Natural killer cell treated with Interleukin-12 subunit alpha and Interleukin-12 subunit beta and Interleukin-15 and Interleukin-18, amount 100 ng/mL, for 72 hours (primary cell): ENCODE measurements around the gene SMIM36. TPM values are rescaled to one million over a fixed set of nuclear protein-coding genes. Genes with fewer than 3 reads are reported as not detected.

Experiments used
- ATAC-seq, 2 donors: fragments of 150-1000 bp; cut with Tn5 transposase in 1 of 2; sonication (Bioruptor Pico), chemical (Tn5 transposase) in 1 of 2; 2 replicates each; pipeline ENCODE4 v1.10.0; 2021
- DNase-seq: peaks from one replicate; pipeline ENCODE4 v3.0.0; 2022; ENCODE audit warnings: low spot score
- H3K27ac Mint-ChIP-seq, 2 donors: 1 replicate in 1 of 2; 2 replicates in 1 of 2; pipeline ENCODE4 v1.8.0; 2022; ENCODE audit warnings: mixed read lengths in 2 of 2, mild to moderate bottlenecking in 1 of 2, moderate library complexity in 1 of 2
- H3K27me3 Mint-ChIP-seq, 2 donors: 1 replicate in 1 of 2; 2 replicates in 1 of 2; pipeline ENCODE4 v1.8.0; 2022; ENCODE audit warnings: mixed read lengths in 2 of 2
- H3K36me3 Mint-ChIP-seq: one replicate; pipeline ENCODE4 v1.8.0; 2022; ENCODE audit warnings: mixed read lengths
- H3K4me1 Mint-ChIP-seq, 2 donors: 1 replicate in 1 of 2; 2 replicates in 1 of 2; pipeline ENCODE4 v1.8.0; 2022; ENCODE audit warnings: low read depth in 2 of 2, mixed read lengths in 2 of 2, mild to moderate bottlenecking in 1 of 2
- H3K4me3 Mint-ChIP-seq: one replicate; pipeline ENCODE4 v1.8.0; 2022; ENCODE audit warnings: mixed read lengths
- H3K9me3 Mint-ChIP-seq: 2 replicates; pipeline ENCODE4 v1.8.0; 2022; ENCODE audit warnings: mixed read lengths
- total RNA-seq, 2 donors: library from RNA; stranded (reverse); gene quantifications; one replicate each; pipeline ENCODE4 v1.2.3, GENCODE V29; 2022

The SMIM36 gene
- total RNA-seq, 2 donors from 2014 or later: not detected

GRCh38 chr17:55418369-55419268, 92.6 kb downstream of the SMIM36 start:
- peaks cover 63 to 64% of the 10 kb centered on the region in 2 donors for H3K4me1 Mint-ChIP-seq
- H3K9me3 Mint-ChIP-seq: peaks cover 2% of the 10 kb centered on the region
- DNase-seq: no peak
- peak overlapping the region; percentile 89 to 99 for H3K27ac Mint-ChIP-seq
- peak overlapping the region; percentile 80 for H3K4me3 Mint-ChIP-seq
- peaks cover 11% of the 10 kb centered on the region for H3K36me3 Mint-ChIP-seq
- H3K27me3 Mint-ChIP-seq: peaks cover 6% of the 10 kb centered on the region in 2 donors
- no peak for ATAC-seq

GRCh38 chr17:55417411-55418268, 93.6 kb downstream of the SMIM36 start:
- H3K27me3 Mint-ChIP-seq: no peaks in the 10 kb centered on the region
- H3K27ac Mint-ChIP-seq: peak overlapping the region; percentile 89 to 99
- peak overlapping the region; percentile 71 for H3K4me3 Mint-ChIP-seq
- DNase-seq (no peak), ATAC-seq (no peak)
- H3K36me3 Mint-ChIP-seq: peaks cover 11% of the 10 kb centered on the region
- H3K9me3 Mint-ChIP-seq: peaks cover 2% of the 10 kb centered on the region
- H3K4me1 Mint-ChIP-seq: peaks cover 57 to 63% of the 10 kb centered on the region in 2 donors

GRCh38 chr17:55416470-55417052, 94.7 kb downstream of the SMIM36 start:
- ATAC-seq: peak in 1 of 2 donors; percentile 29
- H3K27me3 Mint-ChIP-seq: no peaks in the 10 kb centered on the region
- H3K36me3 Mint-ChIP-seq: peaks cover 11% of the 10 kb centered on the region
- DNase-seq: no peak
- H3K27ac Mint-ChIP-seq: peak overlapping the region; percentile 89 to 99
- H3K4me3 Mint-ChIP-seq: peak overlapping the region; percentile 71
- H3K9me3 Mint-ChIP-seq: peaks cover 2% of the 10 kb centered on the region
- peaks cover 53 to 63% of the 10 kb centered on the region in 2 donors for H3K4me1 Mint-ChIP-seq

- Mint-ChIP-seq H3K27ac (peak overlapping the region; percentile 89 to 99), H3K4me1 (peaks cover 53 to 63% of the 10 kb centered on the region in 2 donors), H3K27me3 (no peaks in the 10 kb centered on the region), H3K36me3 (peaks cover 14% of the 10 kb centered on the region), H3K4me3 (no peak overlapping the region), H3K9me3 (peaks cover 2% of the 10 kb centered on the region)
- no peak for ATAC-seq
- DNase-seq: no peak
Measured at GRCh38 chr17:55416000-55416399, 95.3 kb downstream of the SMIM36 start.

- DNase-seq: no peak
- H3K4me1 Mint-ChIP-seq: peaks cover 47 to 56% of the 10 kb centered on the region in 2 donors
Measured at GRCh38 chr17:55414983-55415382, 96.3 kb downstream of the SMIM36 start.

GRCh38 chr17:55413825-55414489, 97.3 kb downstream of the SMIM36 start:
- peak; percentile 68 for DNase-seq
- peak overlapping the region; percentile 60 to 87 for H3K27ac Mint-ChIP-seq
- ATAC-seq: peak; percentile 84 to 85
- no peaks in the 10 kb centered on the region for H3K27me3 Mint-ChIP-seq
- peak overlapping the region; percentile 63 for H3K4me3 Mint-ChIP-seq
- peaks cover 2% of the 10 kb centered on the region for H3K9me3 Mint-ChIP-seq
- peaks cover 21% of the 10 kb centered on the region for H3K36me3 Mint-ChIP-seq
- peaks cover 37 to 46% of the 10 kb centered on the region in 2 donors for H3K4me1 Mint-ChIP-seq

More at GRCh38 chr17:55414983-55415382, 96.3 kb downstream of the SMIM36 start:
- Mint-ChIP-seq H3K27ac (peak overlapping the region; percentile 60 to 87), H3K9me3 (peaks cover 2% of the 10 kb centered on the region), H3K36me3 (peaks cover 17% of the 10 kb centered on the region), H3K4me3 (peak overlapping the region; percentile 63), H3K27me3 (no peaks in the 10 kb centered on the region)
- ATAC-seq: no peak

- Mint-ChIP-seq H3K27ac (no peak overlapping the region), H3K4me1 (peaks cover 20 to 26% of the 10 kb centered on the region in 2 donors), H3K36me3 (peaks cover 29% of the 10 kb centered on the region), H3K9me3 (no peaks in the 10 kb centered on the region), H3K27me3 (no peaks in the 10 kb centered on the region), H3K4me3 (no peak overlapping the region)
- DNase-seq: no peak
- ATAC-seq: no peak
Measured at GRCh38 chr17:55411463-55411855, 99.8 kb downstream of the SMIM36 start.

- Mint-ChIP-seq H3K9me3 (no peaks in the 10 kb centered on the region), H3K4me1 (peaks cover 18 to 21% of the 10 kb centered on the region in 2 donors), H3K36me3 (peaks cover 29% of the 10 kb centered on the region), H3K27ac (no peak overlapping the region), H3K4me3 (no peak overlapping the region), H3K27me3 (no peaks in the 10 kb centered on the region)
- DNase-seq: no peak
- no peak for ATAC-seq
Measured at GRCh38 chr17:55410722-55411462, 100.4 kb downstream of the SMIM36 start.

GRCh38 chr17:55409030-55409800, 102.0 kb downstream of the SMIM36 start:
- DNase-seq (no peak), ATAC-seq (no peak)
- H3K4me1 Mint-ChIP-seq: peaks cover 8 to 11% of the 10 kb centered on the region in 2 donors
- H3K4me3 Mint-ChIP-seq: no peak overlapping the region
- H3K36me3 Mint-ChIP-seq: peaks cover 27% of the 10 kb centered on the region
- no peaks in the 10 kb centered on the region for H3K9me3 Mint-ChIP-seq
- no peak overlapping the region for H3K27ac Mint-ChIP-seq
- H3K27me3 Mint-ChIP-seq: no peaks in the 10 kb centered on the region

- no peaks in the 10 kb centered on the region for H3K9me3 Mint-ChIP-seq
- H3K36me3 Mint-ChIP-seq: peaks cover 32% of the 10 kb centered on the region
- DNase-seq (no peak), ATAC-seq (no peak)
- no peak overlapping the region for H3K4me3 Mint-ChIP-seq
- peaks cover 3 to 6% of the 10 kb centered on the region in 2 donors for H3K4me1 Mint-ChIP-seq
- no peaks in the 10 kb centered on the region for H3K27me3 Mint-ChIP-seq
- no peak overlapping the region for H3K27ac Mint-ChIP-seq
Measured at GRCh38 chr17:55407641-55408566, 103.3 kb downstream of the SMIM36 start.

GRCh38 chr17:55405600-55405999, 105.7 kb downstream of the SMIM36 start:
- H3K36me3 Mint-ChIP-seq: peaks cover 32% of the 10 kb centered on the region
- H3K4me1 Mint-ChIP-seq: peaks cover 3 to 6% of the 10 kb centered on the region in 2 donors
- no peak overlapping the region for H3K4me3 Mint-ChIP-seq
- DNase-seq (no peak), ATAC-seq (no peak)
- H3K27ac Mint-ChIP-seq: no peak overlapping the region
- H3K9me3 Mint-ChIP-seq: no peaks in the 10 kb centered on the region
- H3K27me3 Mint-ChIP-seq: no peaks in the 10 kb centered on the region
